Measurements from ENCODE around the gene TEAD1.

DNA sequence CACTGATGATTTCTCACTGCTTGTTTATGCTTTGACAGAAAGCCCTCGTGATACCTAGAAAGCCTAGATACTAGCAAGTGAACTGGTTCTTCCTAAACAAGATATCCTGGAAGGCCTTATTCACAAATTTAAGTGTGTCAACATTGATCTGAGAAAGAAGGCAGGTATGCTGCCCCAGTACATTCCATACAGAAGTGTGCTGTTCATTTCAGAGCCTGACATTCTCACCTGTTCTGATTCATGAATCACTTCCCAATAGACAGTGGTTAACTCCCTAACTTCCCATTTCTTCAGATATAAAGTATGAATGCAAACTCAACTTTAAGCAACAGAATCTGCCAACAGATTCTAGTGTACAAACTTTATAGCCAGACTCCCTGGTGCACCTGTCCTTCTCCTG is 319.4 kb downstream of the TEAD1 start:
- TF ChIP-seq, protein P1, sequence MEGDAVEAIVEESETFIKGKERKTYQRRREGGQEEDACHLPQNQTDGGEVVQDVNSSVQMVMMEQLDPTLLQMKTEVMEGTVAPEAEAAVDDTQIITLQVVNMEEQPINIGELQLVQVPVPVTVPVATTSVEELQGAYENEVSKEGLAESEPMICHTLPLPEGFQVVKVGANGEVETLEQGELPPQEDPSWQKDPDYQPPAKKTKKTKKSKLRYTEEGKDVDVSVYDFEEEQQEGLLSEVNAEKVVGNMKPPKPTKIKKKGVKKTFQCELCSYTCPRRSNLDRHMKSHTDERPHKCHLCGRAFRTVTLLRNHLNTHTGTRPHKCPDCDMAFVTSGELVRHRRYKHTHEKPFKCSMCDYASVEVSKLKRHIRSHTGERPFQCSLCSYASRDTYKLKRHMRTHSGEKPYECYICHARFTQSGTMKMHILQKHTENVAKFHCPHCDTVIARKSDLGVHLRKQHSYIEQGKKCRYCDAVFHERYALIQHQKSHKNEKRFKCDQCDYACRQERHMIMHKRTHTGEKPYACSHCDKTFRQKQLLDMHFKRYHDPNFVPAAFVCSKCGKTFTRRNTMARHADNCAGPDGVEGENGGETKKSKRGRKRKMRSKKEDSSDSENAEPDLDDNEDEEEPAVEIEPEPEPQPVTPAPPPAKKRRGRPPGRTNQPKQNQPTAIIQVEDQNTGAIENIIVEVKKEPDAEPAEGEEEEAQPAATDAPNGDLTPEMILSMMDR (IDR thresholded peaks at IDR 0.05): no peak
- no peak for TF ChIP-seq POLR2AphosphoS5 (IDR thresholded peaks at IDR 0.05)
- TF ChIP-seq POLR2A (IDR thresholded peaks at IDR 0.05): no peak
- no peak for TF ChIP-seq EP300 (IDR thresholded peaks at IDR 0.05; ENCODE audit: low read depth)
